Liver (tissue), 9 donors: ENCODE data around the gene ZNF837. TPM values are rescaled to one million over a fixed set of nuclear protein-coding genes. Genes with fewer than 3 reads are reported as not detected.

Source experiments
- DNase-seq: peaks from one replicate; pipeline ENCODE4 v3.0.0-alpha.2; 2017; ENCODE audit warnings: low spot score
- H3K27ac ChIP-seq, 2 donors: one replicate each; pipeline ENCODE4 v1.7.0; 2013; ENCODE audit warnings: inconsistent platforms in 2 of 2, low read length in 2 of 2, control low read depth in 1 of 2, low read depth in 1 of 2, mild to moderate bottlenecking in 1 of 2
- H3K27me3 ChIP-seq, 4 donors: one replicate each; pipeline versions ENCODE4 v1.6.1 to v1.7.0; 2013; ENCODE audit warnings: low read length in 3 of 4, inconsistent platforms in 1 of 4, mild to moderate bottlenecking in 1 of 4, moderate library complexity in 1 of 4; ENCODE audit not compliant: control insufficient read depth in 4 of 4, insufficient read depth in 4 of 4
- H3K36me3 ChIP-seq, 4 donors: one replicate each; pipeline versions ENCODE4 v1.6.1 to v1.7.0; 2013; ENCODE audit warnings: low read length in 3 of 4, mild to moderate bottlenecking in 3 of 4, low read depth in 1 of 4, moderate library complexity in 1 of 4; ENCODE audit not compliant: control insufficient read depth in 4 of 4, insufficient read depth in 3 of 4
- H3K4me1 ChIP-seq, 4 donors: one replicate each; pipeline versions ENCODE4 v1.6.1 to v1.7.0; 2013; ENCODE audit warnings: low read length in 3 of 4, mild to moderate bottlenecking in 3 of 4, moderate library complexity in 1 of 4; ENCODE audit not compliant: control insufficient read depth in 4 of 4, insufficient read depth in 4 of 4
- H3K4me3 ChIP-seq, 3 donors: one replicate each; pipeline versions ENCODE4 v1.6.1 to v1.7.0; 2013; ENCODE audit warnings: low read length in 3 of 3, control low read depth in 1 of 3, low read depth in 1 of 3, mild to moderate bottlenecking in 1 of 3
- H3K9ac ChIP-seq, 2 donors: one replicate each; pipeline ENCODE4 v1.7.0; 2013; ENCODE audit warnings: low read length in 2 of 2, mild to moderate bottlenecking in 2 of 2, moderate library complexity in 2 of 2, control low read depth in 1 of 2, low read depth in 1 of 2
- H3K9me3 ChIP-seq, 4 donors: one replicate each; pipeline versions ENCODE4 v1.6.1 to v1.7.0; 2013; ENCODE audit warnings: low read length in 3 of 4; ENCODE audit not compliant: control insufficient read depth in 4 of 4
- FOXA1 ChIP-seq: IDR thresholded peaks from 2 replicates; pipeline ENCODE4 v1.6.1; 2016; ENCODE audit warnings: antibody characterized with exemption
- GABPA ChIP-seq, 2 donors: IDR thresholded peaks in 1 of 2; conservative IDR thresholded peaks in 1 of 2; 2 replicates each; pipeline ENCODE4 v1.6.1; 2016; ENCODE audit warnings: antibody characterized with exemption in 2 of 2, mild to moderate bottlenecking in 1 of 2, moderate library complexity in 1 of 2
- HNF4A ChIP-seq, 2 donors: conservative IDR thresholded peaks; 2 replicates each; pipeline ENCODE4 v1.6.1; 2016; ENCODE audit warnings: antibody characterized with exemption in 2 of 2, mild to moderate bottlenecking in 2 of 2
- HNF4G ChIP-seq: IDR thresholded peaks from 2 replicates; pipeline ENCODE4 v1.6.1; 2016; ENCODE audit warnings: antibody characterized with exemption
- JUND ChIP-seq, 2 donors: IDR thresholded peaks; 2 replicates each; pipeline ENCODE4 v1.6.1; 2016; ENCODE audit warnings: antibody characterized with exemption in 2 of 2
- MAX ChIP-seq: IDR thresholded peaks from 2 replicates; pipeline ENCODE4 v1.6.1; 2016; ENCODE audit warnings: antibody characterized with exemption
- NR2F2 ChIP-seq: IDR thresholded peaks from 2 replicates; pipeline ENCODE4 v1.6.1; 2016; ENCODE audit warnings: antibody characterized with exemption
- RAD21 ChIP-seq, 2 donors: IDR thresholded peaks; 2 replicates each; pipeline ENCODE4 v1.6.1; 2016; ENCODE audit warnings: antibody characterized with exemption in 2 of 2, mild to moderate bottlenecking in 2 of 2
- RXRA ChIP-seq, 2 donors: IDR thresholded peaks; 2 replicates each; pipeline ENCODE4 v1.6.1; 2017 to 2018; ENCODE audit warnings: antibody characterized with exemption in 2 of 2, mild to moderate bottlenecking in 1 of 2
- SP1 ChIP-seq: IDR thresholded peaks from 2 replicates; pipeline ENCODE4 v1.6.1; 2018; ENCODE audit warnings: antibody characterized with exemption, mild to moderate bottlenecking
- TAF1 ChIP-seq: conservative IDR thresholded peaks from 2 replicates; pipeline ENCODE4 v1.6.1; 2016; ENCODE audit warnings: antibody characterized with exemption, mild to moderate bottlenecking
- YY1 ChIP-seq: IDR thresholded peaks from 2 replicates; pipeline ENCODE4 v1.6.1; 2016; ENCODE audit warnings: antibody characterized with exemption, mild to moderate bottlenecking
- WGBS: extraction: QIAGEN DNeasy Blood & Tissue Kit; methylation state at CpG from one replicate; pipeline ENCODE4 v1.1.7; 2013; 5-methylcytosine and 5-hydroxymethylcytosine counted together
- polyA plus RNA-seq, 2 donors: library from polyadenylated mRNA; stranded (reverse) in 1 of 2; unstranded in 1 of 2; fragments of 200-250 nt in 1 of 2; fragments of >200 nt in 1 of 2; fragmentation: Nextera tagmentation in 1 of 2; extraction: Ambion mirVana in 1 of 2; gene quantifications; one replicate each; pipeline versions ENCODE4 v1.2.1 to v1.2.3, GENCODE V29; 2013 to 2015
- total RNA-seq, 2 donors: library from RNA; depleted of rRNA; stranded (reverse); fragments of >200 nt; gene quantifications; one replicate each; pipeline ENCODE4 v1.2.3, GENCODE V29; 2014
- TF ChIP-seq, protein P1 (sequence below): IDR thresholded peaks from 2 replicates; pipeline ENCODE4 v1.6.1; 2016; ENCODE audit warnings: antibody characterized with exemption
- TF ChIP-seq, protein P2 (sequence below): fragments of 150-350 bp; IDR thresholded peaks from 2 replicates; pipeline ENCODE4 v1.5.1; 2017; ENCODE audit warnings: improper control_type of control experiment, low read depth, low read length; ENCODE audit not compliant: missing input control
- TF ChIP-seq, protein P3 (sequence below): IDR thresholded peaks from 2 replicates; pipeline ENCODE4 v1.6.1; 2016; ENCODE audit warnings: antibody characterized with exemption
- donor health status: healthy.
- donor health status: healthy.
- donor health status: healthy.
- donor health status: healthy.
- donor health status: healthy.

ZNF837 gene
- total and polyA plus RNA-seq, 4 donors = 0.54 to 3.6 (median 2.3) TPM

- TF ChIP-seq FOXA1 = no peak
- no peak for TF ChIP-seq TAF1
- no peak for TF ChIP-seq NR2F2
- TF ChIP-seq, protein P1, sequence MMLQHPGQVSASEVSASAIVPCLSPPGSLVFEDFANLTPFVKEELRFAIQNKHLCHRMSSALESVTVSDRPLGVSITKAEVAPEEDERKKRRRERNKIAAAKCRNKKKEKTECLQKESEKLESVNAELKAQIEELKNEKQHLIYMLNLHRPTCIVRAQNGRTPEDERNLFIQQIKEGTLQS = no peak
Observed at GRCh38 chr19:58401840-58402421, 21.1 kb upstream of the ZNF837 start (continued).

DNA sequence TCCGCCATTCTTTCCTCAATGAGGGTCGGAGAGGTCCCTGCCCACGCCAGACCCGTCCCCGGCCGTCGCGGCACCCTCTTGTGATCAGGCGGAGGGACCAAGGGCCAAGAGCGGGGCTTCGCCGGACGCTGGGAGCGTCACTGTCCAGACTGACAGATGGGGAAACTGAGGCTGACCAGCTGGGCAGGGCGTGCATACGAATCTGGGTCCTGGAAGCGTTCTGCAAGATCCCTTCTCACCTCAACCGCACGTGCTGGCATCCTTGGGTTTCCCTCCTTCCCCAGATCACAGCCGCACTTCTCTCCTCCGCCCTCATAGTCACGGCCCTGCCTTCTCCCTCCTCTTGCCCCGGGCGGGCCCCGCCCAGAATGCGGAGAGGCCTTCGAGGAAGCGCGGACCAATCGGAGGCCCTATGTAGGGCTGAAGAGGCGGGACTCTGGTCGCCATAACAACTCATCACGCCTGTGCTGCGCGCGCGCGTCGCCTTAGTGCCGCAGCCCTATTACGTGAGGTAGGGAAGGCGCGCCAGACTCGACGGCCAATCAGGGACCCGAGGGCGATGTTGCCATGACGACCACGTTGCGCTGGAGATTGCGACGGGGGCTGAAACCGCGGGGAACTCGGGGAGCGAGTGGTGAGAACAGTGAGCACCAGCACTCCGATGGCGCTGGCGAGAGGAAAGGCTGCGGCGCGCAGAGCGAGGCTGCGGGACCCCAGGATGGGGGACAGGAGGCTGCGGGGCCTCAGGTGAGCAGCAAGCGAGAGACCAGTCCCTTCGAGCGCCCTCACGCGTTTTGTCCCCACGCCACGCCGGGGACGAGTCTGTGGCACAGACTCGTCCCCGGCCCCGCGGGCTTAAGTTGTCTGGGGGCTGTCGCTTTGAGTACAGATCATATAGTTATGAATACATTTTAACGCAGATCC lies 20.3 kb upstream of the ZNF837 start:
- Histone ChIP-seq H3K4me3 (peak overlapping the region; percentile 55 to 64 (median 64)), H3K27ac (no peak overlapping the region)

GRCh38 chr19:58400316-58400915 lies 19.6 kb upstream of the ZNF837 start:
- WGBS = 58% methylated on average over 18 of the region's 18 CpGs
- TF ChIP-seq, protein P2, sequence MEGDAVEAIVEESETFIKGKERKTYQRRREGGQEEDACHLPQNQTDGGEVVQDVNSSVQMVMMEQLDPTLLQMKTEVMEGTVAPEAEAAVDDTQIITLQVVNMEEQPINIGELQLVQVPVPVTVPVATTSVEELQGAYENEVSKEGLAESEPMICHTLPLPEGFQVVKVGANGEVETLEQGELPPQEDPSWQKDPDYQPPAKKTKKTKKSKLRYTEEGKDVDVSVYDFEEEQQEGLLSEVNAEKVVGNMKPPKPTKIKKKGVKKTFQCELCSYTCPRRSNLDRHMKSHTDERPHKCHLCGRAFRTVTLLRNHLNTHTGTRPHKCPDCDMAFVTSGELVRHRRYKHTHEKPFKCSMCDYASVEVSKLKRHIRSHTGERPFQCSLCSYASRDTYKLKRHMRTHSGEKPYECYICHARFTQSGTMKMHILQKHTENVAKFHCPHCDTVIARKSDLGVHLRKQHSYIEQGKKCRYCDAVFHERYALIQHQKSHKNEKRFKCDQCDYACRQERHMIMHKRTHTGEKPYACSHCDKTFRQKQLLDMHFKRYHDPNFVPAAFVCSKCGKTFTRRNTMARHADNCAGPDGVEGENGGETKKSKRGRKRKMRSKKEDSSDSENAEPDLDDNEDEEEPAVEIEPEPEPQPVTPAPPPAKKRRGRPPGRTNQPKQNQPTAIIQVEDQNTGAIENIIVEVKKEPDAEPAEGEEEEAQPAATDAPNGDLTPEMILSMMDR = no peak
- TF ChIP-seq HNF4G (no peak), FOXA1 (no peak), JUND (IDR thresholded peaks at IDR 0.05) (no peak), TAF1 (no peak), SP1 (no peak), HNF4A (conservative IDR thresholded peaks at IDR 0.05) (no peak), NR2F2 (no peak)
- TF ChIP-seq, protein P3, sequence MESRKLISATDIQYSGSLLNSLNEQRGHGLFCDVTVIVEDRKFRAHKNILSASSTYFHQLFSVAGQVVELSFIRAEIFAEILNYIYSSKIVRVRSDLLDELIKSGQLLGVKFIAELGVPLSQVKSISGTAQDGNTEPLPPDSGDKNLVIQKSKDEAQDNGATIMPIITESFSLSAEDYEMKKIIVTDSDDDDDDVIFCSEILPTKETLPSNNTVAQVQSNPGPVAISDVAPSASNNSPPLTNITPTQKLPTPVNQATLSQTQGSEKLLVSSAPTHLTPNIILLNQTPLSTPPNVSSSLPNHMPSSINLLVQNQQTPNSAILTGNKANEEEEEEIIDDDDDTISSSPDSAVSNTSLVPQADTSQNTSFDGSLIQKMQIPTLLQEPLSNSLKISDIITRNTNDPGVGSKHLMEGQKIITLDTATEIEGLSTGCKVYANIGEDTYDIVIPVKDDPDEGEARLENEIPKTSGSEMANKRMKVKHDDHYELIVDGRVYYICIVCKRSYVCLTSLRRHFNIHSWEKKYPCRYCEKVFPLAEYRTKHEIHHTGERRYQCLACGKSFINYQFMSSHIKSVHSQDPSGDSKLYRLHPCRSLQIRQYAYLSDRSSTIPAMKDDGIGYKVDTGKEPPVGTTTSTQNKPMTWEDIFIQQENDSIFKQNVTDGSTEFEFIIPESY = no peak
- TF ChIP-seq, protein P1 = no peak
- Histone ChIP-seq H3K27me3 (peaks cover 0 to 5% (median 0%) of the 10 kb centered on the region in 4 donors), H3K9me3 (no peaks in the 10 kb centered on the region), H3K27ac (no peak overlapping the region), H3K36me3 (no peaks in the 10 kb centered on the region), H3K4me1 (peaks cover 6 to 22% (median 18%) of the 10 kb centered on the region in 4 donors), H3K9ac (no peak overlapping the region), H3K4me3 (peak overlapping the region in 1 of 3 donors; percentile 33)
- no peak for DNase-seq

More for the DNA sequence above, 20.3 kb upstream of the ZNF837 start:
- H3K9me3 ChIP-seq = no peaks in the 10 kb centered on the region
- peaks cover 0 to 5% (median 0%) of the 10 kb centered on the region in 4 donors for H3K27me3 ChIP-seq
- TF ChIP-seq RAD21 (IDR thresholded peaks at IDR 0.05) (peak in 1 of 2 donors; percentile 24), HNF4G (no peak), GABPA (IDR thresholded peaks at IDR 0.05 in 1 of 2, conservative IDR thresholded peaks at IDR 0.05 in 1 of 2) (peak in 1 of 2 donors; percentile 78), SP1 (peak; percentile 89), RXRA (IDR thresholded peaks at IDR 0.05) (peak in 1 of 2 donors; percentile 17), YY1 (peak; percentile 80), MAX (peak; percentile 30)
- TF ChIP-seq, protein P1 = no peak
- TF ChIP-seq, protein P3 = no peak
- DNase-seq = peak; percentile 99
- H3K36me3 ChIP-seq = no peaks in the 10 kb centered on the region
- H3K4me1 ChIP-seq = peaks cover 6 to 20% (median 16%) of the 10 kb centered on the region in 4 donors
- H3K9ac ChIP-seq = no peak overlapping the region
- 3% methylated on average over 80 of the region's 80 CpGs for WGBS
